GM12875 (cell line): Measurements from ENCODE around the gene CNOT9.
A peak's percentile ranks its signal among the peaks of the same experiment; 100 is the strongest.
"Not testable (repeated sequence)": the region's sequence is repeated elsewhere in the genome, so short reads cannot be mapped to it uniquely, and the experiment has no call there.

Source experiments
- H3K4me3 ChIP-seq: one replicate; pipeline ENCODE4 v1.5.1; 2011; ENCODE audit warnings: low read depth, low read length, control low read depth
- CTCF ChIP-seq: IDR thresholded peaks from 2 replicates; pipeline ENCODE4 v1.5.1; 2011; ENCODE audit warnings: low read depth, mild to moderate bottlenecking, control low read depth, inconsistent platforms, low read length, moderate library complexity, borderline replicate concordance; ENCODE audit not compliant: insufficient read depth

Gene CNOT9

GRCh38 chr2:218568190-218569037, at the start of gene CNOT9, which contains the start of gene USP37:
TSS of gene CNOT9 (plus strand) at chr2:218568839. CDS start at chr2:218568955, 116 bp downstream.
TSS of gene USP37 (minus strand) at chr2:218568351. CDS start at chr2:218558653, 9,698 bp downstream.
- H3K4me3 ChIP-seq: peak within 1 kb of the TSS; percentile 78
- no peak for TF ChIP-seq CTCF

GRCh38 chr2:218518876-218519275, 49.8 kb upstream of the CNOT9 start:
- H3K4me3 ChIP-seq: no peak overlapping the region
- no peak for TF ChIP-seq CTCF

GRCh38 chr2:218523651-218524050, 45.0 kb upstream of the CNOT9 start:
- TF ChIP-seq CTCF: no peak
- H3K4me3 ChIP-seq: no peak overlapping the region

GRCh38 chr2:218528409-218528808, 40.2 kb upstream of the CNOT9 start:
- not testable (repeated sequence) for H3K4me3 ChIP-seq

- H3K4me3 ChIP-seq: no peak overlapping the region
- no peak for TF ChIP-seq CTCF
Measured at GRCh38 chr2:218529990-218530389, 38.6 kb upstream of the CNOT9 start.

GRCh38 chr2:218536804-218537494, 31.7 kb upstream of the CNOT9 start:
- no peak for TF ChIP-seq CTCF
- H3K4me3 ChIP-seq: no peak overlapping the region

- no peak overlapping the region for H3K4me3 ChIP-seq
- TF ChIP-seq CTCF: no peak
Measured at GRCh38 chr2:218540015-218540414, 28.6 kb upstream of the CNOT9 start.
